ENCODE results near the gene CORO2B.

Gene CORO2B

GRCh38 chr15:68554721-68555678 is 23.8 kb upstream of the CORO2B start:
- DNase-seq (ENCODE audit: low spot score), result no peak

GRCh38 chr15:68555679-68556037 is 23.1 kb upstream of the CORO2B start:
- no peak for DNase-seq (ENCODE audit: low spot score)

GRCh38 chr15:68556139-68556990 is 22.4 kb upstream of the CORO2B start:
- DNase-seq (ENCODE audit: low spot score), result no peak

DNA sequence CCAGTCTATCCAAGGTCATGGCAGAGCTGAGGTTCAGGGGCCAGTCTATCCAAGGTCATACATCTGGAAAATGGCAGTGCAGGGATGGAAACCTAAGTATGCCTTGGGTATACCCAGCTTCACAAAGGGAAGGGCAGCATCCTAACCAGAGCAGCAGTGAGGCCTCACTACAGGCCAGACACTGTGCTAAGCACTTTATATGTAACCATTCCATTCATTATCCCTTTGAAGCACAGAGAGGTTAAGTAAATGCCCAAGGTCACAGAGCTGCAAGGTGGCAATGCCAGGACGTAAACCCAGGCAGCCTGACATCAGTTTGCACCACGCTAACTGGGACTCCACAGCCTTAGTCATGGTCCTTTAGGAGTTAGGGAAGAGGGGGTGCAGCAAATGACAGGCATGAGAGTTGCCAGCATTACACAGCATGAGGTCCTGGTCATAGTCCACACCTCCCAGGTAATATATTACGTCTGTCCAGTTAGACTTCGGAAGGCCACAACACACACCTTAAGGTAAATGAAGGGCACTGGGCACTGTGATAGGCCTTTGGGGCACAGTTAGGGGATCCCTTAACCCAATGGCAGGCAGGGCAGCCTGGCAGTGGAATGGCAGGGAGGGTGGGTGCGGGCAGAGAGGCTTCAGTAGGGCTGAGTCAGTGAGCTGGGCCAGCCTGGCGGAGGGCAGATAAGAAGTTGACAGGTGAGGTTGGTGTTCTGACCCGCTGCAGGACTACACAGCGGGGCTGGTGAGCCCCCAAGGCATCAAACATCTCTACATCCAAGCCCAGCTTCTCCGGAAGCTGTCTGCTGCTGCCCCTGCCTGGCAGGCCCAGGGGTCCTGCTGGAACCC is 21.1 kb upstream of the CORO2B start:
- DNase-seq (ENCODE audit: low spot score), result peak; percentile 12

GRCh38 chr15:68558318-68559305 is 20.2 kb upstream of the CORO2B start:
- DNase-seq (ENCODE audit: low spot score), result peak; percentile 94

DNA sequence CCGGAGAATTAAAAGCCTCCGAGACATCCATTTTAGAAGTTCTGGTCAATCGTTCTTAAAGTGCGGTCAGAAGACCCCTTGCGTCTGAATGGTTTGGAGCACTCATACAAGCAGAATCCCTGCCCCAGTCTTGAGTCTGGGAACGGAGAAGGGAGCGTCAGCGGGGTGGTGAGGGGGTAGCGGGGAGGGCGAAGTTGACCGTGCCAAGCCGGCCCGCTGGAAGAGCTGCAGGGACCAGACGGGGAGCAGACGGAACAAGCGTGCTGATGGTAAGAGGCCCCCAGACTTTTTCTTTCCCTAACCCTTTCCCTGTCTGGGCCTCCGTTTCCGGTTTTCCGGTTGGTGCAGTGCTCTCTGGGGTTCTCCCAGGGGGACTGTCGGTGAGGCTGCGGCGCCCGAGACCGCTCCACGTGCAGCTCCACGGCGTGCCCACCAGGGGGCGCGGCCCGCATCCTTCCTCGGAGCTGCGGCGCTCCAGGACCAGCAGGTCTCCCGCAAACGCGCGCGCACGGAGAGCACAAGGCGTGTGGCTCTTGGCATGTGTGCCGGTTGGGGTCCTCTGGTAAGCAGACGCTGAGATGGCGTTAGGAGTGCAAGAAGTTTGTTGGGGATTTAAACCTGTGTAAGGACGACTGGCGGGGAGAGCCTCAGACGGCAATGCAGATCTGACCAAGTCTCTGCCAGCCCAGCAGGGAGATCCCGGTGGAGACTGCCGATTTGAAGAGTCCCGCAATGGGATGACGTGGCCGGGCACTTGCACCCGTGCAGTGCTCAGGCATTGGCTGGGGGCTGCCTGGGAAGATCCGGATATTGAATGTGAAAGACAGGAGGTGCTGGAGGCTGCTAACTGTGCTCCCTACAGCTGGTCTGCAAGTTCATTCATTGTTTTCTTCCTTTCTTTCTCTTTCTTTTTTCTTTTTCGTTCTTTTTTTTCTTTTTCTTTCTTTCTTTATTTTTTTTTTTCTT is 19.2 kb upstream of the CORO2B start:
- peak; percentile 81 for DNase-seq (ENCODE audit: low spot score)

- no peak for DNase-seq (ENCODE audit: low spot score)
These were observed 18.2 kb upstream of the CORO2B start for GRCh38 chr15:68560501-68561113.

DNA sequence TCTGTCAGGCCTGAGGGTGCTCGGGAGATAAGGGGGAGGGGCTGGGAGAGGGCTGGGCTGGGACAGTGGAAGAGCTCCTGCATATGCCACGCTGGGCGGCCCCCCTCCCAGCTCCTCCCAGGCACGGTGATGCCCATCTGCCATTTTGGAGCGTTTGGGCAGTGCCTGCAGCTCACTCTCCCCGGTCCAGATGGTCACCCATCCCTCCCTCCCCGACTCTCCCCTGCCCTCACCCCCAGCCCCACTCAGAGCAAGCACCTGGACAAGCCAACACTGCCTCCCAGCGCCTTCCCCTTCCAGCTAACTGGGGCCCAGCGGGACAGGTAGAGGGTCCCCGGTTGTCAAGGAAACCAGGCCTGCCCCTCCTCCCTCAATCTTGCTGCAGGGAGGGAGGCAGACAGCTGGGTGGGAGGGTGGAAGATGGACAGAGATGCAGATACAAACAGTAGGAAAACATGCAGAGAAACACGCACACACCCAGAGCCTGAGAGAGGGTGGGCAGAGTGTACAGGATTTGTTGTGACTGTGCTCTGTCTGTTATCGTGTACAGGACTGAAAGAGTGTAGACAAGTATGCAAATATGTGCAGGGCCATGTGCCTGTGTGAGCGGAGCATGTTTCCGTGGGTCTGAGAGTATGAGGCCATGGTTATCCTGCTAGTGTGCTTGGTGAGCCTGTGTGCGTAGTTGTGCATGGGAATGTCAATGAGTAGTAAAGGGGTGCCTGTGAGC is 17.5 kb upstream of the CORO2B start:
- no peak for DNase-seq (ENCODE audit: low spot score)

DNA sequence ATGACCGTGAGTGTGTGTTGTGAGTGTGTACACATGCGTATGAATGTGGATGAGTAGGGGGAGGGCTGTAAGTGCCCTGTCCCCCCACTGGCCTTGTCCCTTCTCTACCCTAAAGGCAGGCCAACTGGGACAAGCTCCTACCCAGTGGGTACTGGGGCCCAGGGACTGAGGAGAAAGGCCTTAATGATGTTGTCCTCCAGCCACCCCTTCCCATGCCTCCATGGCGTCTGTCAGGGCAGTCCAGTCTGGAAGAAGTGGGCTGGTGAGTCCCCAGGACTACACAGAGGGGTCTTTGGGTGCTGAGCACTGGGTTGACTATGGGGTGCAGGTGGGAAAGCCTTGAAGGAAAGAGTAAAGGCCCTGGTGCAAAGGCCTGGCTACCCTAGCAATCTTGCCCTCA is 16.9 kb upstream of the CORO2B start:
- no peak for DNase-seq (ENCODE audit: low spot score)

- no peak for DNase-seq (ENCODE audit: low spot score)
These were observed 14.6 kb upstream of the CORO2B start for GRCh38 chr15:68564173-68564572.

GRCh38 chr15:68565234-68565633 is 13.6 kb upstream of the CORO2B start:
- DNase-seq (ENCODE audit: low spot score), result no peak

GRCh38 chr15:68565726-68566125 is 13.1 kb upstream of the CORO2B start:
- no peak for DNase-seq (ENCODE audit: low spot score)

DNA sequence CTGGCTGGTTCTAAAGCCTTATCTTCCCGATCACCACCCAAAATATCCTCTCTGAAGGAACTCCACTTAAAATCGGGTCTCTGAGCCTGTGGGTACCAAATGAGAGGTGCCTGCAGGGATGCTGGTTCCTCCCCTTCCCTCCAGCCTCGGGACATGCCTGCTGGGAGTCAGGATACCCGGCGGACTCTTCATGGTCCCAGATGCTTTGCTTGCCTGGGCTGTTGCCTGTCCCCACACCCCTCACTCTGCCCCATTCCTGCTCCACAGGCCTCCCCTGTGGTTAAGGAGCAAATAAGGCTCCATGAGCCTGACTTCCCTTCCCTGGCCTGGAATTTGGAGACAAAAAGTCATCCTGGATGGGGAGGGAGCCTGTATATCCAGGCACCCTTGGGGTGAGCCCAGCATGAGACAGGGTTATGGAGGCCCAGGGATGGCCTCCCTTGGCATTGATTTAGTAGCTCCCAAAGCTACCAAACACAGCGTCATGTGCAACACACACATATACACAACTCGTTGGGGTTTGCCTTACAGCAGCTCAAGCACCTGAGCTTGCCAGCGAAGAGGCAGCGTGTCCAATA is 12.3 kb upstream of the CORO2B start:
- no peak for DNase-seq (ENCODE audit: low spot score)

GRCh38 chr15:68567345-68567744 is 11.4 kb upstream of the CORO2B start:
- no peak for DNase-seq (ENCODE audit: low spot score)

GRCh38 chr15:68570974-68571373 is 7.8 kb upstream of the CORO2B start:
- DNase-seq (ENCODE audit: low spot score), result no peak

- no peak for DNase-seq (ENCODE audit: low spot score)
These were observed 7.2 kb upstream of the CORO2B start for GRCh38 chr15:68571582-68571981.

GRCh38 chr15:68572309-68572708 is 6.5 kb upstream of the CORO2B start:
- DNase-seq (ENCODE audit: low spot score), result no peak

DNA sequence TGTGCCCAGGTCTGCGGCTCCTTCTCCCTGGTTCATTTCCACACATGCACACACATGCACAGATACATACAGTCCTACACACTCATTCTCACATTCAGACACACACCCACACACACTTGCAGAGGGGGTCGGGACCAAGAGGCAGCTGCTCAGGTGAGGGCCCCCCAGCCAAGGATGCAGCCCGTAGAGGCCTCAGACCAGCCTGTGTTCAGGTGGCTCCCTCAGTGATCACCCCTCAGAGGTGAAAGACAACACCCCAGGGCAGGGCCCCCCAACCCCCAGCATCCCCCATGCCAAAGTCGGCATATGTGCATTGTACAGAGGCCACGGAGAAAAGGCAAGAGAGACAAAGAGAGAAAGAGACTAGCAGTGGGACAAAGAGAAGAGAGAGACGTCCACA is 5.9 kb upstream of the CORO2B start:
- no peak for DNase-seq (ENCODE audit: low spot score)

Data from kidney tubule cell (primary cell).